H1 (cell line): Measurements from ENCODE around the gene LRRIQ4.

Experiments used
- CEBPB ChIP-seq: IDR thresholded peaks from 2 replicates; pipeline ENCODE4 v1.6.1; 2012; ENCODE audit warnings: low read depth, low read length
- EZH2 ChIP-seq: fragments of 200-600 bp; sonication (generic); IDR thresholded peaks from 2 replicates; pipeline ENCODE4 v1.7.1; 2012; ENCODE audit warnings: low read depth, mild to moderate bottlenecking, moderate library complexity, low read length, inconsistent platforms; ENCODE audit not compliant: severe bottlenecking

DNA sequence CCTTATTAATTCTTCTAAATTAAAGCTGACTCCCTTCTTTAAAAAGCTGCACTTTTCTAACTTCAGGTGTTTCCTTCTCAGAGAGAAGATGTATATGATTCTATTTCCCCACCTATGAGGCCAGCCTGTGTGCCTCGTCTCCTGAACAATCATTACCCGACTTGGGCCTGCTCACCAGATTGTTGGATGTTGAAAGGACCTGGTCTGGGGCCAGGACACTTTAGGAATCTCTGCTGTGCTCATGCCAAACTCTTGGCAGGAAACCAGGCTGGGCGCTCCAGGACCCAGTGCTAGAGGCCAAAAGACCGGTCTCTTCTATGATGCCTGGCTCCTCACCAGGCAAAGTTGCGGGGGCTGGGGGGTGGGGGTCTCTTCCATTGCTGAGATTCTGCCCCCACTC lies 74.0 kb downstream of the LRRIQ4 start:
- no peak for TF ChIP-seq EZH2
- no peak for TF ChIP-seq CEBPB
